Measurements from ENCODE around the gene ZMIZ2. TPM values are rescaled to one million over a fixed set of nuclear protein-coding genes. Genes with fewer than 3 reads are reported as not detected.

ZMIZ2 gene
- total RNA-seq, 1 donor from 2014 or later: 99.5 TPM

- H3K27me3 Mint-ChIP-seq (ENCODE audit: low read depth): no peaks in the 10 kb centered on the region
- H3K4me3 Mint-ChIP-seq: no peak overlapping the region
- no peaks in the 10 kb centered on the region for H3K9me3 Mint-ChIP-seq
- no peaks in the 10 kb centered on the region for H3K4me1 Mint-ChIP-seq
- no peak for TF ChIP-seq CTCF (conservative IDR thresholded peaks at IDR 0.05)
- peaks cover 6% of the 10 kb centered on the region for H3K36me3 Mint-ChIP-seq (ENCODE audit: low read depth)
- no peak overlapping the region for H3K27ac Mint-ChIP-seq (ENCODE audit: unreplicated experiment)
- no peak for DNase-seq (ENCODE audit: low read depth, low spot score)
Observed at GRCh38 chr7:44762300-44762699, 13.7 kb downstream of the ZMIZ2 start.

GRCh38 chr7:44762726-44763522 lies 14.3 kb downstream of the ZMIZ2 start:
- DNase-seq (ENCODE audit: low read depth, low spot score): no peak
- no peak overlapping the region for H3K27ac Mint-ChIP-seq (ENCODE audit: unreplicated experiment)
- no peaks in the 10 kb centered on the region for H3K9me3 Mint-ChIP-seq

GRCh38 chr7:44764081-44764480 lies 15.4 kb downstream of the ZMIZ2 start:
- no peak for TF ChIP-seq CTCF (conservative IDR thresholded peaks at IDR 0.05)
- peaks cover 6% of the 10 kb centered on the region for H3K36me3 Mint-ChIP-seq (ENCODE audit: low read depth)
- H3K4me1 Mint-ChIP-seq: peaks cover 9% of the 10 kb centered on the region
- H3K27me3 Mint-ChIP-seq (ENCODE audit: low read depth): no peaks in the 10 kb centered on the region
- H3K9me3 Mint-ChIP-seq: no peaks in the 10 kb centered on the region
- no peak for DNase-seq (ENCODE audit: low read depth, low spot score)
- no peak overlapping the region for H3K27ac Mint-ChIP-seq (ENCODE audit: unreplicated experiment)
- H3K4me3 Mint-ChIP-seq: no peak overlapping the region

More at GRCh38 chr7:44762726-44763522, 14.3 kb downstream of the ZMIZ2 start:
- no peak for TF ChIP-seq CTCF (conservative IDR thresholded peaks at IDR 0.05)
- Mint-ChIP-seq H3K4me3 (no peak overlapping the region), H3K36me3 (ENCODE audit: low read depth) (peaks cover 6% of the 10 kb centered on the region), H3K4me1 (peaks cover 2% of the 10 kb centered on the region), H3K27me3 (ENCODE audit: low read depth) (no peaks in the 10 kb centered on the region)

- H3K36me3 Mint-ChIP-seq (ENCODE audit: low read depth): peaks cover 6% of the 10 kb centered on the region
- peaks cover 9% of the 10 kb centered on the region for H3K4me1 Mint-ChIP-seq
- H3K9me3 Mint-ChIP-seq: no peaks in the 10 kb centered on the region
- no peaks in the 10 kb centered on the region for H3K27me3 Mint-ChIP-seq (ENCODE audit: low read depth)
- TF ChIP-seq CTCF (conservative IDR thresholded peaks at IDR 0.05): peak; percentile 17
- no peak overlapping the region for H3K27ac Mint-ChIP-seq (ENCODE audit: unreplicated experiment)
- no peak overlapping the region for H3K4me3 Mint-ChIP-seq
- DNase-seq (ENCODE audit: low read depth, low spot score): no peak
Observed at GRCh38 chr7:44764665-44765578, 16.3 kb downstream of the ZMIZ2 start.

GRCh38 chr7:44765579-44766415 lies 17.1 kb downstream of the ZMIZ2 start:
- Mint-ChIP-seq H3K27me3 (ENCODE audit: low read depth) (no peaks in the 10 kb centered on the region), H3K4me3 (no peak overlapping the region), H3K9me3 (no peaks in the 10 kb centered on the region), H3K4me1 (peaks cover 9% of the 10 kb centered on the region), H3K36me3 (ENCODE audit: low read depth) (peaks cover 6% of the 10 kb centered on the region), H3K27ac (ENCODE audit: unreplicated experiment) (no peak overlapping the region)
- no peak for DNase-seq (ENCODE audit: low read depth, low spot score)
- no peak for TF ChIP-seq CTCF (conservative IDR thresholded peaks at IDR 0.05)
